ENCODE measurements around the gene MPPED1.

Gene MPPED1

GRCh38 chr22:43449831-43450225 lies 38.0 kb downstream of the MPPED1 start:
- no peak for DNase-seq

DNA sequence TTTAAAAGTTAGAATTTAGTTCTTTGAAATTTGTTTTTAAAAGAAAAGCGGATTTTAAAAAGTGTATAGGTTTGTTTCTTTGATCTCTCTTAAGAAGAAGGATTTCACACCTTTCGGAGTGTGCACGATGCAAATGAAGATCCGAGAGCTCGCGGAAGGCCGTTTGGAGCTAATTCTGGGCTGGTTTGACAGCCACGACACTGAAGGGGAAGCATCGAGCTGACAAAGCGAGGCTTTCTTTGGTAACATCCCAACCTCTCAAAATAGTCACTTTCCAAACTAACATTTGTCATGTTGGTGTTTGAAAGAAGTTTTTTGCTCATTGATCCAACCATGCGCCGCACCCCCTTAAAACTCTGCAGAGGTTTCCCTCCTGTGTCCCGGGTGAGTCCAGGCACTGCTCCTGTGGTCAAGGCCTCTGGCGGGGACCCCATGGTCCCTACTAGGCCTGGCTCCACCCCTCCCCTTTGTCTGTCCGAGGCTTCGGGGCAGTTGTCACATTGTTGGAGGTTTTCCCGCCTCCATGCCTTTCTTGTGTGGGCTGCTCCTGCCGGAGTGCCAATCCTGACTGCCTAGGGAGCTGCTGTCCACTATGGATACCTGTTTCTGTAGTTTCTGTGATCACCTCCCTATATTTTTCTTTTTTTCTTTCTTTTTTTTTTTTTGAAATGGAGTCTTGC lies 39.7 kb downstream of the MPPED1 start:
- DNase-seq, result no peak

GRCh38 chr22:43455846-43456245 lies 44.0 kb downstream of the MPPED1 start:
- no peak for DNase-seq

DNA sequence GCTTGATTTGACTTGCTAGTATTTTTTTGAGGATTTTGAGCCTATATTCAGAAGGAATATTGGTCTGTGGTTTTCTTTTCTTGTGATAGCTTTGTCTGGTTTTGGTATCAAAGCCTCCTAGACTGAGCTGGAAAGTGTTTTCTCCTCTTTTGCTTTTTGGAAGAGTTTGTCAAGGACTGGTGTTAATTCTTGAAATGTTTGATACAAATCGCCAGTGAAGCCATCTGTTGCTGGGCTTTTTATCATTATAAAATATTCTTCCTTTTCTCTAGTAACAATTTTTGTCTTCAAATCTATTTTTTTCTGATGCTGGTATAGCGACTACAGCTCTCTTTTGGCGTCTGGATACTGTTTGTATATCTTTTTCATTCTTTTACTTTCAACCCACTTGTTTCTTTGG lies 45.2 kb downstream of the MPPED1 start:
- DNase-seq, result no peak

- no peak for DNase-seq
Observed at GRCh38 chr22:43462701-43463100, 50.9 kb downstream of the MPPED1 start.

DNA sequence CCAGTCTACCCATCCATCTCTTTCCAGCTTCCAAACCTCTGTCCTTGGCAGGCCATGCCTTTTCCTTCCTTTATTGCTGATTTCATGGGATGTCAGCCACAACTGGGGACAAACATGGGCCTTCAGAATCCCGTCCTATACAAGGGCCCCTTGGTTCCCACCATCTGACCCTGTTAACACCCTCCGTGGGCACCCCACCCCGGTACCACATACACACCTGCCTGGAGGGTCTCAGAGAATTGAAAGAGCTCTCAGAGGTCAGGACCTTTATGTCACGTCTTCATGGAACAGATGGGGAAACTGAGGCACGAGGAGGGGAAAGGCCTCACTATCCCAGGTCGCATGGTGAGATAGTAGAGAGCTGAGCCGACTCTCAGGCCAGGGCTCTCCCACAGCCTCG lies 53.0 kb downstream of the MPPED1 start:
- DNase-seq, result no peak

DNA sequence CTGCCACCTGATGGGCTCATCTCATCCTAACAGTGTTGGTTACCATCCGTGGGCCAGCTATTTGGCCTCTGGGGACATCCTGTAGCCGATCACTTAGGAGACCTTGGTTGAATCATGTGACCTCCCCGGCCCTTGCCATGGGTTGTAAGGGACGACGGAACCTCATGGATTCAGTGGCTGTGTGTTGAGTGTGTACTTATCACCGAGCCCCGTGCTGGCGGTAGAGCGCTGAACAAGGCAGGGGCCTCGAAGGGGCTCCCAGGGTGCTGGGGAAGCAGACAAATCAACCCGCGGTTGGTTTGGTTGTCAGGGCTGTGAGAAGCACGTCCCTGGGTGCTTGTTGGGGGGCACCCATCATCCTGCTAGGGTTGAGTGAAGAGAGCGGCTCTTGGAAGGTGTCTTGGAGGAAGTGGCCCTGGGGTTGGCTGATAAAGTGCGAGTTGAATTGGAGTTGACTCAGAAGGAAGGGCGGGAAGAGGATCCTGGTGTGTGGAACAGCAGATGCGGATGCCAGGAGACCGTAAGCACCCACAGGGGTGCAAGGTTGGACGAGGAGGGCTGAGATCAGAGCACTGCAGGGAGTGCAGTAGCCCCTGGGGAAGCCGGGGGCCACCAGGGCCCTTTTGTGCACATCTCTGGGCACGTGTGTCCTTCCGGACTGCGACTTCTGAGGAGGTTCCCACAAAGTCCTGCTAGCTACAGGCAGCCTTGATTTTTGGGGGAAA lies 53.6 kb downstream of the MPPED1 start:
- no peak for DNase-seq

GRCh38 chr22:43466710-43467109 lies 54.9 kb downstream of the MPPED1 start:
- DNase-seq, result no peak

GRCh38 chr22:43467216-43467940 lies 55.6 kb downstream of the MPPED1 start:
- no peak for DNase-seq

DNA sequence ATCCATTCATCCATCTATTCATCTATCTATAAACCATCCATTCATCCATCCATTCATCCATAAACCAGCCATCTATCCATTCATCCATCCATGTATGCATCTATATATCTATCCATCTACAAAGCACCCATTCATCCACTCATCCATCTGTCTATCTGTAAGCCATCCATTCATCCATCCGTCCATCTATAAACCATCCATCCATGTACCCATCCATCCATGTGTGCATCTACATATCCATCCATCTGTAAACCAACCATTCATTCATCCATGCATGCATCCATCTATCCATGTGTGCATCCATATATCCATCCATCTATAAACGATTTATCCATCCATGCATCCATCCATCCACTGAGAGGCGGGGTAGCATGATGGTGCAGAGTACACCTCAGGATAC lies 58.4 kb downstream of the MPPED1 start:
- no peak for DNase-seq

- no peak for DNase-seq
Observed at GRCh38 chr22:43470941-43471585, 59.2 kb downstream of the MPPED1 start.

DNA sequence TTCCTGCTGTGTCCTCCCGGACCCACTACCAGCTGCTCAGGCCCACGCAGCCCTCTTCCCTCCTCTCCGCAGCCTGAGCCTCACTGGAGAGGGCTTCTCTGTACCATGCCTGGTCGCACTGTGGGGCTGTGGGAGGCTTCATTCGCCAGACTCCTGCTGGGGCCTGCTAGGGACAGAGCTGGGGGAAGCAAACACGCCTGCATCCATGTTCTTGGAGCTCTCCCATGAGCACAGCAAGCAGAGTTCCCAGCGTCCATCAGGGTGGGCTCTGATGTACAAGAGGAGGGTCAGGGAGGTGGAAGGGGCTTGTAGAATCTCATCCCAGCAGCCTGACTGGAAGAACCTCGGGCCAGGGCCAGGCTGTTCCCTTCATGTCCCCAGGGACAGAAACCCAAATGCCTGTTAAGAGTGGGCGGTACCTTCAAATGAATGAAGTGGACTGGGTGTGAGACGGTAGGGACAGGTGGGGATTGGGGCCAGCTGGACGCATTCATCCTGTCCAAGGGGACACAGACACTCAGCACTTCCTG lies 59.9 kb downstream of the MPPED1 start:
- DNase-seq, result no peak

- no peak for DNase-seq
Observed at GRCh38 chr22:43473031-43473430, 61.2 kb downstream of the MPPED1 start.

GRCh38 chr22:43473441-43473840 lies 61.6 kb downstream of the MPPED1 start:
- DNase-seq, result no peak

- DNase-seq, result no peak
Observed at GRCh38 chr22:43474161-43475101, 62.6 kb downstream of the MPPED1 start.

GRCh38 chr22:43475549-43476076 lies 63.8 kb downstream of the MPPED1 start:
- no peak for DNase-seq

GRCh38 chr22:43476341-43476740 lies 64.5 kb downstream of the MPPED1 start:
- DNase-seq, result no peak

GRCh38 chr22:43476751-43477725 lies 65.2 kb downstream of the MPPED1 start:
- no peak for DNase-seq

GRCh38 chr22:43477966-43478365 lies 66.2 kb downstream of the MPPED1 start:
- no peak for DNase-seq

DNA sequence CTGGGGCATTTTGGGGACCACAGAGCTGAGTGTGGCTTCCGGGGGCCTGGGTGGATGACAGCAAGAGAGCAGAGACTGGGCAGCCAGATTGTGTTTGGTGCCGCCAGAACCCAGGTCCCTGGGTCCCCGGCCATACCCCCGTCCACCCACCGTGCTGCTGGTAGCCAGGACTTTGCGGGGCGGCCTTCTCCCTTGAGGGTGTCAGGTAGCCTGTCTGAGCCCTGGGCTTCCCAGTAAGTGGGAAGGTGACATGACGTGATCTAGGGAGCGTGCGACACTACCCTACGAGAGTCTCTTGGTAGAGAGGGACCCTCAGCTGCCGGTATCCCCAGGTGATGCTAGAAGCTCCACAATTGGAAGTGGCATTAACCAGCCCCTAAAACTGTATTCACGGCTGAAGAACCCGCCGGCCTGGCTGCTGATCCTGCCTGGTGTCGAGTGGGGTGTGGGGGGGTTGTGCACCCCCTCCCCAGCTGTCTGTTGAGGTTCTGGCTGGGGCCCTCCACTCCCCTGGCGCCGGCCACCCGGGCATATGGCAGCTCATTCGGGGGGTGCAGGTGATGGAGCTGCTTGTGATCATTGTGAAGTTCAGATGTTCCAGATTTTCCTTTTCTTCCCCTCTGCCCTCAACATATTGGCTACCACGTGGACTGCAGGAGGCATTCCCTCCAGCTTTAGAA lies 66.9 kb downstream of the MPPED1 start:
- DNase-seq, result no peak
